H9 (cell line): Measurements from ENCODE around the gene APP. TPM values are rescaled to one million over a fixed set of nuclear protein-coding genes. Genes with fewer than 3 reads are reported as not detected.

Experiments
- DNase-seq: peaks from one replicate; pipeline ENCODE4 v3.0.0-alpha.2; 2017
- H2AFZ ChIP-seq: one replicate; pipeline ENCODE4 v1.6.1; 2013; ENCODE audit warnings: mild to moderate bottlenecking, low read length, control low read depth, moderate library complexity
- H2AK5ac ChIP-seq: 2 replicates; pipeline ENCODE4 v1.6.1; 2013; ENCODE audit warnings: low read length, control low read depth, mixed read lengths; ENCODE audit not compliant: insufficient read length
- H2BK120ac ChIP-seq: one replicate; pipeline ENCODE4 v1.6.1; 2013; ENCODE audit warnings: low read depth, mild to moderate bottlenecking, low read length, control low read depth, inconsistent platforms; ENCODE audit not compliant: poor library complexity, severe bottlenecking
- H2BK12ac ChIP-seq: 2 replicates; pipeline ENCODE4 v1.6.1; 2013; ENCODE audit warnings: low read length, control low read depth, mixed read lengths, low read depth; ENCODE audit not compliant: insufficient read length
- H2BK15ac ChIP-seq: 2 replicates; pipeline ENCODE4 v1.6.1; 2013; ENCODE audit warnings: low read depth, low read length, control low read depth
- H2BK20ac ChIP-seq: one replicate; pipeline ENCODE4 v1.6.1; 2013; ENCODE audit warnings: low read depth, mild to moderate bottlenecking, low read length, control low read depth, inconsistent platforms; ENCODE audit not compliant: poor library complexity, severe bottlenecking
- H2BK5ac ChIP-seq: 2 replicates; pipeline ENCODE4 v1.6.1; 2013; ENCODE audit warnings: low read length, control low read depth, mixed read lengths; ENCODE audit not compliant: insufficient read length
- H3K14ac ChIP-seq: 2 replicates; pipeline ENCODE4 v1.6.1; 2013; ENCODE audit warnings: low read length, control low read depth; ENCODE audit not compliant: insufficient read depth
- H3K18ac ChIP-seq: 2 replicates; pipeline ENCODE4 v1.6.1; 2013; ENCODE audit warnings: low read depth, mild to moderate bottlenecking, mixed read lengths, low read length, control low read depth; ENCODE audit not compliant: insufficient read length
- H3K23ac ChIP-seq: 2 replicates; pipeline ENCODE4 v1.6.1; 2013; ENCODE audit warnings: low read length, control low read depth, mixed read lengths, low read depth; ENCODE audit not compliant: insufficient read length
- H3K23me2 ChIP-seq: 2 replicates; pipeline ENCODE4 v1.6.1; 2013; ENCODE audit warnings: low read depth, mild to moderate bottlenecking, mixed read lengths, low read length, control low read depth; ENCODE audit not compliant: insufficient read length, poor library complexity, severe bottlenecking
- H3K27ac ChIP-seq: 2 replicates; pipeline ENCODE4 v1.5.1; 2013; ENCODE audit warnings: low read length, control low read depth, mixed read lengths, low read depth; ENCODE audit not compliant: insufficient read length
- H3K27me3 ChIP-seq: 2 replicates; pipeline ENCODE4 v1.6.1; 2013; ENCODE audit warnings: low read length, control low read depth, inconsistent platforms; ENCODE audit not compliant: insufficient read depth
- H3K4ac ChIP-seq: 2 replicates; pipeline ENCODE4 v1.6.1; 2013; ENCODE audit warnings: low read depth, mild to moderate bottlenecking, control low read depth, inconsistent platforms, low read length, moderate library complexity
- H3K4me1 ChIP-seq: 2 replicates; pipeline ENCODE4 v1.6.1; 2013; ENCODE audit warnings: low read length, control low read depth, inconsistent platforms; ENCODE audit not compliant: insufficient read depth
- H3K4me2 ChIP-seq: 2 replicates; pipeline ENCODE4 v1.6.1; 2013; ENCODE audit warnings: low read length, control low read depth, mixed read lengths; ENCODE audit not compliant: insufficient read length, insufficient read depth
- H3K56ac ChIP-seq: 2 replicates; pipeline ENCODE4 v1.6.1; 2013; ENCODE audit warnings: low read depth, mild to moderate bottlenecking, mixed read lengths, low read length, control low read depth; ENCODE audit not compliant: insufficient read length
- H3K79me1 ChIP-seq: 2 replicates; pipeline ENCODE4 v1.6.1; 2013; ENCODE audit warnings: low read depth, mild to moderate bottlenecking, moderate library complexity, low read length, control low read depth, inconsistent platforms; ENCODE audit not compliant: insufficient read depth, poor library complexity, severe bottlenecking
- H3K79me2 ChIP-seq: 2 replicates; pipeline ENCODE4 v1.6.1; 2013; ENCODE audit warnings: low read length, control low read depth, inconsistent platforms; ENCODE audit not compliant: insufficient read depth
- H3K9ac ChIP-seq: 2 replicates; pipeline ENCODE4 v1.6.1; 2013; ENCODE audit warnings: low read length, control low read depth, mixed read lengths; ENCODE audit not compliant: insufficient read length; ENCODE audit errors: extremely low read depth
- H3K9me3 ChIP-seq: one replicate; pipeline ENCODE4 v1.6.1; 2013; ENCODE audit warnings: low read depth, low read length, inconsistent platforms; ENCODE audit not compliant: control insufficient read depth
- H3T11ph ChIP-seq: one replicate; pipeline ENCODE4 v1.6.1; 2013; ENCODE audit warnings: mild to moderate bottlenecking, low read length, control low read depth, inconsistent platforms
- H4K20me1 ChIP-seq: one replicate; pipeline ENCODE4 v1.6.1; 2013; ENCODE audit not compliant: control insufficient read depth, insufficient read length, insufficient read depth
- H4K5ac ChIP-seq: 2 replicates; pipeline ENCODE4 v1.6.1; 2013; ENCODE audit warnings: low read depth, mild to moderate bottlenecking, mixed read lengths, low read length, control low read depth; ENCODE audit not compliant: insufficient read length
- H4K8ac ChIP-seq: replicated peaks from 2 replicates; pipeline ENCODE4 v1.6.1; 2013; ENCODE audit warnings: low read length, control low read depth, mixed read lengths, low read depth; ENCODE audit not compliant: insufficient read length
- H4K91ac ChIP-seq: 2 replicates; pipeline ENCODE4 v1.6.1; 2013; ENCODE audit warnings: low read depth, mild to moderate bottlenecking, moderate library complexity, mixed read lengths, low read length, control low read depth; ENCODE audit not compliant: insufficient read length
- H3K27ac Mint-ChIP-seq, 3 experiments: 2 replicates in 2 of 3; 3 replicates in 1 of 3; pipeline ENCODE4 v1.8.0; 2020 to 2021; ENCODE audit warnings: mixed read lengths in 3 of 3, mild to moderate bottlenecking in 1 of 3, moderate library complexity in 1 of 3
- H3K27me3 Mint-ChIP-seq: 2 replicates; pipeline ENCODE4 v1.8.0; 2021; ENCODE audit warnings: low read depth, mild to moderate bottlenecking, moderate library complexity, mixed read lengths
- H3K36me3 Mint-ChIP-seq, 3 experiments: 2 replicates in 2 of 3; 3 replicates in 1 of 3; pipeline ENCODE4 v1.8.0; 2020 to 2021; ENCODE audit warnings: low read depth in 3 of 3, mixed read lengths in 3 of 3; ENCODE audit not compliant: insufficient read depth in 1 of 3
- H3K4me1 Mint-ChIP-seq, 2 experiments: 2 replicates each; pipeline ENCODE4 v1.8.0; 2020; ENCODE audit warnings: mixed read lengths in 2 of 2
- H3K4me3 Mint-ChIP-seq, 2 experiments: 2 replicates in 1 of 2; 3 replicates in 1 of 2; pipeline ENCODE4 v1.8.0; 2020 to 2021; ENCODE audit warnings: mild to moderate bottlenecking in 2 of 2, mixed read lengths in 2 of 2, moderate library complexity in 1 of 2
- H3K9me3 Mint-ChIP-seq, 2 experiments: 2 replicates in 1 of 2; 3 replicates in 1 of 2; pipeline ENCODE4 v1.8.0; 2020; ENCODE audit warnings: mild to moderate bottlenecking in 2 of 2, mixed read lengths in 2 of 2, moderate library complexity in 1 of 2
- CTCF ChIP-seq: fragments of 200-600 bp; sonication (generic); conservative IDR thresholded peaks from 3 replicates; pipeline ENCODE4 v1.8.0; 2021; ENCODE audit warnings: antibody characterized with exemption, mild to moderate bottlenecking
- WGBS: extraction: QIAGEN DNeasy Blood & Tissue Kit; methylation state at CpG from one replicate; pipeline ENCODE4 v1.1.7; 2013; ENCODE audit warnings: missing lambda C conversion rate, low lambda C conversion rate, mixed read lengths; ENCODE audit not compliant: insufficient read length; ENCODE audit errors: extremely low coverage; 5-methylcytosine and 5-hydroxymethylcytosine counted together
- total RNA-seq: library from RNA; stranded (reverse); gene quantifications from 2 replicates; pipeline ENCODE4 v1.2.1, GENCODE V29; 2021

Gene APP
- total RNA-seq, 1 experiment from 2014 or later, result 380 TPM

- H3K79me2 ChIP-seq, result no peaks in the 10 kb centered on the region
- no peaks in the 10 kb centered on the region for H4K20me1 ChIP-seq
- no peak overlapping the region for H4K8ac ChIP-seq
- no peak overlapping the region for H3K23ac ChIP-seq
- no peak overlapping the region for H2BK20ac ChIP-seq
- no peak overlapping the region for H3K18ac ChIP-seq
- no peak overlapping the region for H2BK12ac ChIP-seq
- no peak overlapping the region for H3K56ac ChIP-seq
- no peaks in the 10 kb centered on the region for H3K79me1 ChIP-seq
- no peak for TF ChIP-seq CTCF
- H3K14ac ChIP-seq, result no peak overlapping the region
- Mint-ChIP-seq H3K9me3 (peaks cover 2 to 4% of the 10 kb centered on the region in 2 experiments; a peak in 2 of 5 replicates), H3K27ac (peak overlapping the region in 1 of 3 experiments; percentile 76; a peak in 2 of 7 replicates), H3K4me1 (peaks cover 18 to 29% of the 10 kb centered on the region in 2 experiments), H3K36me3 (peaks cover 0 to 5% (median 0%) of the 10 kb centered on the region in 3 experiments; a peak in 2 of 7 replicates), H3K4me3 (no peak overlapping the region), H3K27me3 (no peaks in the 10 kb centered on the region)
- WGBS, result no CpG with 5 or more reads among the region's 3 CpGs
- peaks cover 3% of the 10 kb centered on the region; the same call in 1 of the 2 replicates for H3K4me1 ChIP-seq
- no peaks in the 10 kb centered on the region for H3K27me3 ChIP-seq
- H3K4ac ChIP-seq, result no peak overlapping the region
- no peak overlapping the region for H3K9ac ChIP-seq
- H3K9me3 ChIP-seq, result no peaks in the 10 kb centered on the region
- H3K27ac ChIP-seq, result no peak overlapping the region
- H4K5ac ChIP-seq, result no peak overlapping the region
- H3K23me2 ChIP-seq, result no peaks in the 10 kb centered on the region
- H3T11ph ChIP-seq, result no peak overlapping the region
- no peak overlapping the region for H2BK120ac ChIP-seq
- no peak overlapping the region for H2BK15ac ChIP-seq
- DNase-seq, result no peak
- no peak overlapping the region for H3K4me2 ChIP-seq
- H4K91ac ChIP-seq, result no peak overlapping the region
- no peak overlapping the region for H2AK5ac ChIP-seq
- H2BK5ac ChIP-seq, result no peak overlapping the region
- H2AFZ ChIP-seq, result no peak overlapping the region
Measured at GRCh38 chr21:26207021-26207420, 36.5 kb upstream of the APP start.
